HepG2 (cell line): ENCODE results near the gene SRGAP3. TPM values are rescaled to one million over a fixed set of nuclear protein-coding genes. Genes with fewer than 3 reads are reported as not detected.

Source experiments
- ATAC-seq: fragments of 200-7000 bp; cut with Tn5 transposase; 3 replicates; pipeline ENCODE4 v1.9.1; 2020; ENCODE audit warnings: mild to moderate bottlenecking, moderate library complexity
- BruUV-seq: library from RNA; stranded (reverse); fragments of 400-500 nt; replicated peaks from 2 replicates; lab custom pipeline; 2021; lab: Mats Ljungman, UMichigan
- CTCF ChIA-PET: fragments of 300-600 bp; formaldehyde crosslinking; extraction: SDS; loops from one replicate; lab custom pipeline; 2021; ENCODE audit warnings: low total read pairs, inconsistent platforms, low intra/inter-chr PET ratio; lab: Yijun Ruan, JAX
- POLR2A ChIA-PET: fragments of 350-600 bp; sonication (Branson Sonifier 250); formaldehyde crosslinking; loops from one replicate; lab custom pipeline; 2020; ENCODE audit warnings: antibody characterized with exemption, inconsistent platforms; lab: Yijun Ruan, JAX
- DNase-seq: peaks from one replicate; pipeline ENCODE4 v3.0.0-alpha.2; 2015; ENCODE audit warnings: low spot score
- FAIRE-seq: peaks from 3 replicates; lab custom pipeline; 2011; peaks lifted over from hg19 to GRCh38; lab: Jason Lieb, UNC
- H2AFZ ChIP-seq: one replicate; pipeline ENCODE4 v1.6.1; 2011; ENCODE audit warnings: low read length, inconsistent platforms
- H3K27ac ChIP-seq: fragments of 300-600 bp; 3 replicates; pipeline ENCODE4 v1.8.0; 2011; ENCODE audit warnings: mixed run types, mild to moderate bottlenecking, mixed read lengths, low read length, inconsistent platforms; ENCODE audit not compliant: insufficient read depth; ENCODE audit errors: extremely low read length
- H3K27me3 ChIP-seq, 2 experiments: fragments of 200-600 bp in 1 of 2; 2 replicates in 1 of 2; 3 replicates in 1 of 2; pipeline versions ENCODE4 v1.6.0 to v1.8.0; 2011; ENCODE audit warnings: low read length in 2 of 2, mild to moderate bottlenecking in 2 of 2, moderate library complexity in 2 of 2, inconsistent platforms in 1 of 2; ENCODE audit not compliant: insufficient read depth in 2 of 2, control insufficient read depth in 1 of 2
- H3K36me3 ChIP-seq, 2 experiments: fragments of 200-600 bp in 1 of 2; replicated peaks in 1 of 2; 2 replicates in 1 of 2; 3 replicates in 1 of 2; pipeline versions ENCODE4 v1.5.1 to v1.8.0; 2011; ENCODE audit warnings: low read length in 2 of 2, inconsistent platforms in 1 of 2; ENCODE audit not compliant: insufficient read depth in 2 of 2, control insufficient read depth in 1 of 2
- H3K4me1 ChIP-seq: 2 replicates; pipeline ENCODE4 v1.5.1; 2012; ENCODE audit warnings: low read length, inconsistent platforms; ENCODE audit not compliant: insufficient read depth
- H3K4me2 ChIP-seq: 2 replicates; pipeline ENCODE4 v1.6.0; 2011; ENCODE audit warnings: low read depth, low read length, inconsistent platforms
- H3K4me3 ChIP-seq, 3 experiments: fragments of 200-600 bp in 1 of 3; sonication (generic), shearing (Covaris generic) in 1 of 3; replicated peaks in 1 of 3; 2 replicates each; pipeline ENCODE4 v1.5.1; 2011 to 2016; ENCODE audit warnings: low read length in 3 of 3, inconsistent platforms in 2 of 3, low read depth in 2 of 3, mild to moderate bottlenecking in 2 of 3, control low read depth in 1 of 3, mixed read lengths in 1 of 3; ENCODE audit not compliant: insufficient read depth in 1 of 3
- H3K79me2 ChIP-seq: one replicate; pipeline ENCODE4 v1.6.1; 2011; ENCODE audit warnings: low read length, inconsistent platforms; ENCODE audit not compliant: insufficient read depth
- H3K9ac ChIP-seq: 2 replicates; pipeline ENCODE4 v1.6.0; 2011; ENCODE audit warnings: mild to moderate bottlenecking, low read depth, low read length, inconsistent platforms; ENCODE audit not compliant: insufficient read depth
- H3K9me3 ChIP-seq: 2 replicates; pipeline ENCODE4 v1.5.1; 2012; ENCODE audit warnings: mild to moderate bottlenecking, low read length
- H4K20me1 ChIP-seq: 2 replicates; pipeline ENCODE4 v1.6.0; 2011; ENCODE audit warnings: inconsistent platforms, mild to moderate bottlenecking, low read length, moderate library complexity; ENCODE audit not compliant: insufficient read depth
- ELF1 ChIP-seq: sonication (generic); formaldehyde crosslinking; IDR thresholded peaks from 2 replicates; pipeline ENCODE4 v1.4.0; 2020; ENCODE audit warnings: missing genetic modification reagents
- PHF8 ChIP-seq: sonication (generic); formaldehyde crosslinking; IDR thresholded peaks from 2 replicates; pipeline ENCODE4 v1.5.0; 2020; ENCODE audit warnings: missing genetic modification reagents
- TOE1 ChIP-seq: sonication (generic); formaldehyde crosslinking; IDR thresholded peaks from 2 replicates; pipeline ENCODE4 v1.4.0; 2020; ENCODE audit warnings: mild to moderate bottlenecking, missing genetic modification reagents
- ZFX ChIP-seq: sonication (generic); formaldehyde crosslinking; IDR thresholded peaks from 2 replicates; pipeline ENCODE4 v1.4.0; 2020; ENCODE audit warnings: mild to moderate bottlenecking, low read depth, missing genetic modification reagents, moderate library complexity
- ZFY ChIP-seq: sonication (generic); formaldehyde crosslinking; IDR thresholded peaks from 2 replicates; pipeline ENCODE4 v1.4.0; 2020; ENCODE audit warnings: missing genetic modification reagents
- ZNF333 ChIP-seq: sonication (generic); formaldehyde crosslinking; IDR thresholded peaks from 2 replicates; pipeline ENCODE4 v1.4.0; 2020; ENCODE audit warnings: mild to moderate bottlenecking, missing genetic modification reagents, borderline replicate concordance
- ZNF746 ChIP-seq: sonication (generic); formaldehyde crosslinking; IDR thresholded peaks from 2 replicates; pipeline ENCODE4 v1.8.0; 2022; ENCODE audit warnings: mild to moderate bottlenecking, missing genetic modification reagents
- WGBS: methylation state at CpG from one replicate; pipeline ENCODE4 v1.1.6; 2017; ENCODE audit warnings: low lambda C conversion rate; 5-methylcytosine and 5-hydroxymethylcytosine counted together
- in situ Hi-C: cut with HindIII; loops from 2 replicates; pipeline ENCODE4 v1.10.0; 2017; ENCODE audit warnings: low pct_unique_long_range_greater_than_20kb; ENCODE audit not compliant: extremely low pct_ligation_motif_present
- intact Hi-C: fragments of 100-400 bp; cut with micrococcal nuclease; formaldehyde crosslinking; loops from one replicate; pipeline ENCODE4 v1.10.0; 2022; ENCODE audit not compliant: unreplicated experiment
- polyA plus RNA-seq, 8 experiments: library from polyadenylated mRNA; depleted of rRNA in 3 of 8; stranded (reverse) in 7 of 8; unstranded in 1 of 8; fragments of >200 nt; fragmentation: Illumina TruSeq in 4 of 8; extraction: Trizol in 4 of 8; gene quantifications; 2 replicates each; pipeline versions ENCODE4 v1.2.1 to v1.2.3, GENCODE V29; 2011 to 2016; ENCODE audit warnings: low read depth in 4 of 8, missing spikeins in 1 of 8, mixed read lengths in 1 of 8; ENCODE audit not compliant: insufficient read depth in 1 of 8
- total RNA-seq, 5 experiments: library from RNA; depleted of rRNA; stranded (reverse); fragments of >200 nt; fragmentation: Illumina TruSeq; extraction: Trizol; gene quantifications; 2 replicates each; pipeline ENCODE4 v1.2.3, GENCODE V29; 2016; ENCODE audit warnings: low read depth in 1 of 5
- TF ChIP-seq, protein P1 (sequence below): sonication (generic); formaldehyde crosslinking; IDR thresholded peaks from 2 replicates; pipeline ENCODE4 v1.5.1; 2020; ENCODE audit warnings: mild to moderate bottlenecking, missing genetic modification reagents, moderate library complexity

SRGAP3 gene
- total and polyA plus RNA-seq, 2 of the 13 experiments (the other 11 are each of a cell fraction or from before 2014, with no cell fraction given): 1.2 to 1.4 TPM

DNA sequence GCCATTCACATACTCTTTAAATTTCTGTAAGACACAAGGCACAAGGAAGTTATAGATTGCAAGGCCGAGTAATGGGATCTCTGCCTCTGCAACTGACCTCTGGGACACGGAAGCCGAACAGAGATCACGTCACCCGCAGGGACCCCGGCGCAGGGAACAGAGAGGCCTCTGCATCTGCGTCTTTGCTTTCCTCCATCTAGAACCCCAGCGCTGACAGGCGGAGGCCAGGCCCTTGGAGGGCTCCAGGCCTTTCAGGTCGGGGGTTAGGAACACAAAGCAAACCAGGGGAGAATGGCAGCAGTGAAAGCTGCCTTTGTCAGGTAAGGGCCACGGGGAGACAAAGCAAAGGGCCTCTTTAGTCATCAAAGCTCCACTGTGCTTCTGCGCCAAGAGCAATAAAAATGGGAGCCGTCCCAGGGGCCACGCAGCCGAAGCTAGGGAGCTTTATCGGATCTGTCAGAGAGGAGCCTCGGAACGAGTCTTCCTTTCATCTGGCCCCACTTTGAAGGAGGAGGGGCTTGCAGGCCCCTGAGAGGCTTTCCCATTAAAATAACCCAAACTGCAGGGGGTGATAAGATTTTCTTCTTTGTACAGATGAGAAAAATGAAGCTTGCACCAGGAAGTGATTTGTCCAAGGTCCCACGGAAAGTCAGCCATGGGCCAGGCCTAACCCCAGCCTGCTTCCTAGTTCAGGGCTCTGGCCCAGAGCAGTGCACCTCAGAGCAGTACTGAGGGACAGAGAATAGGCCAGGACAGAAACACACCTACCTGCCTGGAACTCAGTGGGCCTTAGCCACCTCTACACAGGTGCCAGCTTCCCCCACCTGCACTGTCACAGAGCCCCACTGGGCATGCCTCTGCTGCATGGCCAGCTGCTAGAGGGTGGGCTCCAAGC is 201.7 kb downstream of the SRGAP3 start:
- Histone ChIP-seq H3K27ac (no peak overlapping the region), H3K4me2 (peak overlapping the region; percentile 58), H3K9me3 (no peaks in the 10 kb centered on the region), H2AFZ (no peak overlapping the region), H3K27me3 (peaks cover 4% of the 10 kb centered on the region in 2 experiments; a peak in 2 of 5 replicates), H3K79me2 (no peaks in the 10 kb centered on the region), H3K9ac (no peak overlapping the region), H4K20me1 (no peaks in the 10 kb centered on the region), H3K4me3 (peak overlapping the region; percentile 14 to 36 (median 25); a peak in 4 of 6 replicates), H3K4me1 (peaks cover 5% of the 10 kb centered on the region), H3K36me3 (no peaks in the 10 kb centered on the region)
- CTCF ChIA-PET: no interaction called here
- BruUV-seq: no TSS peak
- POLR2A ChIA-PET: no interaction called here
- in situ Hi-C loops: no loop called here
- TF ChIP-seq TOE1 (CRISPR knock-in tag) (no peak), ZFY (CRISPR knock-in tag) (0 out of 2 replicates have a peak, but pooled peaks have one; percentile 10), ZNF333 (CRISPR knock-in tag) (no peak), ZFX (CRISPR knock-in tag) (0 out of 2 replicates have a peak, but pooled peaks have one; percentile 37), ZNF746 (0 out of 2 replicates have a peak, but pooled peaks have one; percentile 18), ELF1 (CRISPR knock-in tag) (0 out of 2 replicates have a peak, but pooled peaks have one; percentile 20), PHF8 (0 out of 2 replicates have a peak, but pooled peaks have one; percentile 12)
- TF ChIP-seq, protein P1, sequence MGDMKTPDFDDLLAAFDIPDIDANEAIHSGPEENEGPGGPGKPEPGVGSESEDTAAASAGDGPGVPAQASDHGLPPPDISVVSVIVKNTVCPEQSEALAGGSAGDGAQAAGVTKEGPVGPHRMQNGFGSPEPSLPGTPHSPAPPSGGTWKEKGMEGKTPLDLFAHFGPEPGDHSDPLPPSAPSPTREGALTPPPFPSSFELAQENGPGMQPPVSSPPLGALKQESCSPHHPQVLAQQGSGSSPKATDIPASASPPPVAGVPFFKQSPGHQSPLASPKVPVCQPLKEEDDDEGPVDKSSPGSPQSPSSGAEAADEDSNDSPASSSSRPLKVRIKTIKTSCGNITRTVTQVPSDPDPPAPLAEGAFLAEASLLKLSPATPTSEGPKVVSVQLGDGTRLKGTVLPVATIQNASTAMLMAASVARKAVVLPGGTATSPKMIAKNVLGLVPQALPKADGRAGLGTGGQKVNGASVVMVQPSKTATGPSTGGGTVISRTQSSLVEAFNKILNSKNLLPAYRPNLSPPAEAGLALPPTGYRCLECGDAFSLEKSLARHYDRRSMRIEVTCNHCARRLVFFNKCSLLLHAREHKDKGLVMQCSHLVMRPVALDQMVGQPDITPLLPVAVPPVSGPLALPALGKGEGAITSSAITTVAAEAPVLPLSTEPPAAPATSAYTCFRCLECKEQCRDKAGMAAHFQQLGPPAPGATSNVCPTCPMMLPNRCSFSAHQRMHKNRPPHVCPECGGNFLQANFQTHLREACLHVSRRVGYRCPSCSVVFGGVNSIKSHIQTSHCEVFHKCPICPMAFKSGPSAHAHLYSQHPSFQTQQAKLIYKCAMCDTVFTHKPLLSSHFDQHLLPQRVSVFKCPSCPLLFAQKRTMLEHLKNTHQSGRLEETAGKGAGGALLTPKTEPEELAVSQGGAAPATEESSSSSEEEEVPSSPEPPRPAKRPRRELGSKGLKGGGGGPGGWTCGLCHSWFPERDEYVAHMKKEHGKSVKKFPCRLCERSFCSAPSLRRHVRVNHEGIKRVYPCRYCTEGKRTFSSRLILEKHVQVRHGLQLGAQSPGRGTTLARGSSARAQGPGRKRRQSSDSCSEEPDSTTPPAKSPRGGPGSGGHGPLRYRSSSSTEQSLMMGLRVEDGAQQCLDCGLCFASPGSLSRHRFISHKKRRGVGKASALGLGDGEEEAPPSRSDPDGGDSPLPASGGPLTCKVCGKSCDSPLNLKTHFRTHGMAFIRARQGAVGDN (CRISPR knock-in tag): peak; percentile 25
- no peak for FAIRE-seq
- WGBS: 46% methylated on average over 20 of the region's 20 CpGs
- peak; percentile 86 for ATAC-seq
- DNase-seq: no peak
- intact Hi-C loops: no loop called here
